ENCODE data around the gene CHI3L1. TPM values are rescaled to one million over a fixed set of nuclear protein-coding genes. Genes with fewer than 3 reads are reported as not detected.
"Not testable (repeated sequence)": the region's sequence is repeated elsewhere in the genome, so short reads cannot be mapped to it uniquely, and the experiment has no call there.

The CHI3L1 gene
- polyA plus RNA-seq: not detected

- no peak within 1 kb of the TSS for H3K27ac Mint-ChIP-seq
- peaks cover 0 to 1% (median 0%) of the 10 kb centered on the region in 3 donors for H3K4me1 Mint-ChIP-seq
- H3K4me3 Mint-ChIP-seq: no peak within 1 kb of the TSS
- peaks cover 7% of the 10 kb centered on the region for H3K27me3 Mint-ChIP-seq
- H3K9me3 Mint-ChIP-seq: no peaks in the 10 kb centered on the region
- peaks cover 3% of the 10 kb centered on the region for H3K36me3 Mint-ChIP-seq
Observed at GRCh38 chr1:203186446-203187303, at the start of gene CHI3L1. TSS of gene CHI3L1 (minus strand) at chr1:203186704. CDS start at chr1:203186623, 81 bp downstream.

GRCh38 chr1:203234901-203235300, 48.4 kb upstream of the CHI3L1 start:
- not testable (repeated sequence) for H3K27ac Mint-ChIP-seq

GRCh38 chr1:203229471-203230135, 43.1 kb upstream of the CHI3L1 start, which contains the start of gene CHIT1:
TSS of gene CHIT1 (minus strand) at chr1:203229673. CDS start at chr1:203229636, 37 bp downstream.
- peaks cover 6% of the 10 kb centered on the region for H3K36me3 Mint-ChIP-seq
- peak within 1 kb of the TSS in 1 of 3 donors; percentile 57 for H3K27ac Mint-ChIP-seq
- no peak within 1 kb of the TSS for H3K4me3 Mint-ChIP-seq
- H3K9me3 Mint-ChIP-seq: peaks cover 4 to 14% (median 6%) of the 10 kb centered on the region in 3 donors
- peaks cover 0 to 1% (median 0%) of the 10 kb centered on the region in 3 donors for H3K4me1 Mint-ChIP-seq
- H3K27me3 Mint-ChIP-seq: peaks cover 8% of the 10 kb centered on the region

More at GRCh38 chr1:203234901-203235300, 48.4 kb upstream of the CHI3L1 start:
- not testable (repeated sequence) for H3K4me3 Mint-ChIP-seq, H3K36me3 Mint-ChIP-seq, H3K4me1 Mint-ChIP-seq
- Mint-ChIP-seq H3K27me3 (peaks cover 13% of the 10 kb centered on the region), H3K9me3 (peaks cover 10 to 22% (median 19%) of the 10 kb centered on the region in 3 donors)

GRCh38 chr1:203228670-203229069, 42.2 kb upstream of the CHI3L1 start:
- peaks cover under 1 to 10% (median 1%) of the 10 kb centered on the region in 3 donors for H3K9me3 Mint-ChIP-seq
- peaks cover 6% of the 10 kb centered on the region for H3K36me3 Mint-ChIP-seq
- H3K4me3 Mint-ChIP-seq: no peak overlapping the region
- H3K27me3 Mint-ChIP-seq: peaks cover 8% of the 10 kb centered on the region
- H3K4me1 Mint-ChIP-seq: peaks cover 0 to 1% (median 0%) of the 10 kb centered on the region in 3 donors
- H3K27ac Mint-ChIP-seq: peak overlapping the region in 1 of 3 donors; percentile 57

- no peak overlapping the region for H3K4me3 Mint-ChIP-seq
- peaks cover 6% of the 10 kb centered on the region for H3K27me3 Mint-ChIP-seq
- peak overlapping the region in 1 of 3 donors; percentile 50 for H3K27ac Mint-ChIP-seq
- peaks cover 0 to 7% (median 0%) of the 10 kb centered on the region in 3 donors for H3K9me3 Mint-ChIP-seq
- H3K4me1 Mint-ChIP-seq: peaks cover 0 to 1% (median 0%) of the 10 kb centered on the region in 3 donors
- H3K36me3 Mint-ChIP-seq: peaks cover 6% of the 10 kb centered on the region
Observed at GRCh38 chr1:203227371-203228083, 41.0 kb upstream of the CHI3L1 start.

GRCh38 chr1:203225071-203225470, 38.6 kb upstream of the CHI3L1 start:
- Mint-ChIP-seq H3K36me3 (peaks cover 5% of the 10 kb centered on the region), H3K27me3 (peaks cover 3% of the 10 kb centered on the region), H3K4me1 (no peaks in the 10 kb centered on the region), H3K4me3 (no peak overlapping the region), H3K9me3 (peaks cover 0 to 3% (median 0%) of the 10 kb centered on the region in 3 donors), H3K27ac (no peak overlapping the region)

- Mint-ChIP-seq H3K27me3 (peaks cover 3% of the 10 kb centered on the region), H3K4me1 (no peaks in the 10 kb centered on the region), H3K36me3 (peaks cover 5% of the 10 kb centered on the region), H3K27ac (no peak overlapping the region), H3K9me3 (no peaks in the 10 kb centered on the region), H3K4me3 (no peak overlapping the region)
Observed at GRCh38 chr1:203223012-203223775, 36.7 kb upstream of the CHI3L1 start.

GRCh38 chr1:203219934-203220333, 33.4 kb upstream of the CHI3L1 start:
- Mint-ChIP-seq H3K4me3 (no peak overlapping the region), H3K27me3 (peaks cover 2% of the 10 kb centered on the region), H3K27ac (no peak overlapping the region), H3K4me1 (peaks cover 0 to 6% (median 0%) of the 10 kb centered on the region in 3 donors), H3K36me3 (peaks cover 2% of the 10 kb centered on the region), H3K9me3 (no peaks in the 10 kb centered on the region)

GRCh38 chr1:203219171-203219570, 32.7 kb upstream of the CHI3L1 start:
- Mint-ChIP-seq H3K9me3 (no peaks in the 10 kb centered on the region), H3K4me3 (no peak overlapping the region), H3K27me3 (peaks cover 2% of the 10 kb centered on the region), H3K4me1 (peaks cover 0 to 6% (median 0%) of the 10 kb centered on the region in 3 donors), H3K27ac (no peak overlapping the region), H3K36me3 (peaks cover 2% of the 10 kb centered on the region)

GRCh38 chr1:203217668-203218067, 31.2 kb upstream of the CHI3L1 start:
- Mint-ChIP-seq H3K4me3 (no peak overlapping the region), H3K36me3 (peaks cover 2% of the 10 kb centered on the region), H3K27me3 (peaks cover 2% of the 10 kb centered on the region), H3K4me1 (peaks cover 0 to 6% (median 0%) of the 10 kb centered on the region in 3 donors), H3K27ac (peak overlapping the region in 1 of 3 donors; percentile 40), H3K9me3 (no peaks in the 10 kb centered on the region)

- H3K9me3 Mint-ChIP-seq: no peaks in the 10 kb centered on the region
- H3K4me1 Mint-ChIP-seq: peaks cover 0 to 6% (median 0%) of the 10 kb centered on the region in 3 donors
- peaks cover 2% of the 10 kb centered on the region for H3K27me3 Mint-ChIP-seq
- peaks cover 2% of the 10 kb centered on the region for H3K36me3 Mint-ChIP-seq
- peak overlapping the region in 1 of 3 donors; percentile 44 for H3K27ac Mint-ChIP-seq
- H3K4me3 Mint-ChIP-seq: no peak overlapping the region
Observed at GRCh38 chr1:203217139-203217655, 30.7 kb upstream of the CHI3L1 start.

GRCh38 chr1:203216274-203217138, 30.0 kb upstream of the CHI3L1 start:
- no peaks in the 10 kb centered on the region for H3K9me3 Mint-ChIP-seq
- H3K27me3 Mint-ChIP-seq: peaks cover 2% of the 10 kb centered on the region
- H3K27ac Mint-ChIP-seq: peak overlapping the region in 1 of 3 donors; percentile 44
- H3K4me1 Mint-ChIP-seq: peaks cover 0 to 6% (median 0%) of the 10 kb centered on the region in 3 donors
- H3K36me3 Mint-ChIP-seq: peaks cover 2% of the 10 kb centered on the region
- no peak overlapping the region for H3K4me3 Mint-ChIP-seq

- H3K27me3 Mint-ChIP-seq: peaks cover 2% of the 10 kb centered on the region
- no peaks in the 10 kb centered on the region for H3K9me3 Mint-ChIP-seq
- no peak overlapping the region for H3K27ac Mint-ChIP-seq
- peaks cover 0 to 6% (median 0%) of the 10 kb centered on the region in 3 donors for H3K4me1 Mint-ChIP-seq
- H3K36me3 Mint-ChIP-seq: peaks cover 2% of the 10 kb centered on the region
- H3K4me3 Mint-ChIP-seq: no peak overlapping the region
Observed at GRCh38 chr1:203215573-203215972, 29.1 kb upstream of the CHI3L1 start.

All from IgD-negative memory B cell (primary cell).